ENCODE data around the gene WBP11. TPM values are rescaled to one million over a fixed set of nuclear protein-coding genes. Genes with fewer than 3 reads are reported as not detected.

Gene WBP11
- total and polyA plus RNA-seq, 2 of the 13 experiments (the other 11 are each of a cell fraction or from before 2014, with no cell fraction given): 7.6 to 31.0 TPM

GRCh38 chr12:14769969-14770495 is 33.2 kb downstream of the WBP11 start:
- Histone ChIP-seq H3K4me1 (ENCODE audit: insufficient read depth, low read length) (peaks cover 29% of the 10 kb centered on the region), H3K36me3 (replicated peaks in 1 of 2; ENCODE audit: control insufficient read depth in 1 of 2, insufficient read depth in 2 of 2, low read length in 2 of 2) (no peaks in the 10 kb centered on the region), H3K4me3 (replicated peaks in 1 of 3; ENCODE audit: insufficient read depth in 1 of 3, low read depth in 2 of 3, low read length in 3 of 3) (peak overlapping the region; percentile 70 to 92 (median 79)), H3K9ac (ENCODE audit: insufficient read depth, low read depth, low read length) (peak overlapping the region; percentile 86), H2AFZ (ENCODE audit: low read length) (no peak overlapping the region), H3K27me3 (ENCODE audit: control insufficient read depth in 1 of 2, insufficient read depth in 2 of 2, low read length in 2 of 2) (no peaks in the 10 kb centered on the region; a peak in 1 of 5 replicates), H4K20me1 (ENCODE audit: insufficient read depth, low read length) (peaks cover 3% of the 10 kb centered on the region; the same call in 1 of the 2 replicates), H3K9me3 (ENCODE audit: low read length) (no peaks in the 10 kb centered on the region), H3K79me2 (ENCODE audit: insufficient read depth, low read length) (peaks cover 30% of the 10 kb centered on the region), H3K27ac (ENCODE audit: extremely low read length, insufficient read depth, low read length) (peak overlapping the region; percentile 95), H3K4me2 (ENCODE audit: low read depth, low read length) (peak overlapping the region; percentile 83)
- intact Hi-C loops (cut with micrococcal nuclease; ENCODE audit: unreplicated experiment): loop anchor here (2.0 to 10.0 kb wide), 2 partner anchors 73 to 1115 kb away; partner anchors contain the start of genes ART4 and STRAP
- ATAC-seq (peak; percentile 75), DNase-seq (ENCODE audit: low spot score) (peak; percentile 83), FAIRE-seq (peak; percentile 39)
- BruUV-seq (replicated peaks): no TSS peak
- 0% methylated on average over 12 of the region's 38 CpGs for WGBS (ENCODE audit: low lambda C conversion rate)
- ChIA-PET CTCF (ENCODE audit: low intra/inter-chr PET ratio, low total read pairs) (interaction anchor here (1.0 to 2.4 kb wide), 2 partner anchors 14 to 226 kb away, joined by 3 to 7 read pairs; no protein-coding TSS in a partner anchor), POLR2A (interaction anchor here (0.9 to 3.1 kb wide), 11 partner anchors 11 to 1141 kb away, joined by 3 to 71 read pairs (median 6); partner anchors contain the start of genes ART4, C12orf60, DERA and WBP11)
- in situ Hi-C loops (cut with HindIII; ENCODE audit: extremely low pct_ligation_motif_present, low pct_unique_long_range_greater_than_20kb): no loop called here
- TF ChIP-seq SRY (CRISPR knock-in tag; IDR thresholded peaks at IDR 0.05): 0 out of 2 replicates have a peak, but pooled peaks have one; percentile 15
- 0 out of 2 replicates have a peak, but pooled peaks have one; percentile 61 for TF ChIP-seq SSRP1 (CRISPR knock-in tag; IDR thresholded peaks at IDR 0.05)
- no peak for TF ChIP-seq LCORL (IDR thresholded peaks at IDR 0.05)
- TF ChIP-seq LCORL (CRISPR knock-in tag; IDR thresholded peaks at IDR 0.05): 0 out of 2 replicates have a peak, but pooled peaks have one; percentile 17
- peak; percentile 84; the same call in 1 of the 2 replicates for TF ChIP-seq ZNF556 (CRISPR knock-in tag; IDR thresholded peaks at IDR 0.05; ENCODE audit: borderline replicate concordance)
- no peak for TF ChIP-seq ZNF513 (CRISPR knock-in tag; conservative IDR thresholded peaks at IDR 0.05)
- no peak for TF ChIP-seq SNAI1 (CRISPR knock-in tag; IDR thresholded peaks at IDR 0.05; ENCODE audit: borderline replicate concordance)
- TF ChIP-seq PHF8 (CRISPR knock-in tag; IDR thresholded peaks at IDR 0.05): peak; percentile 10
- TF ChIP-seq ZNF34 (CRISPR knock-in tag; IDR thresholded peaks at IDR 0.05; ENCODE audit: borderline replicate concordance): no peak
- TF ChIP-seq ZNF138 (CRISPR knock-in tag; IDR thresholded peaks at IDR 0.05; ENCODE audit: low read depth): no peak; the same call in 1 of the 2 replicates
- no peak for TF ChIP-seq NBN (conservative IDR thresholded peaks at IDR 0.05)
- TF ChIP-seq HMG20B (CRISPR knock-in tag; conservative IDR thresholded peaks at IDR 0.05): no peak
- no peak for TF ChIP-seq ZNF205 (CRISPR knock-in tag; IDR thresholded peaks at IDR 0.05)
- no peak for TF ChIP-seq EED (CRISPR knock-in tag; IDR thresholded peaks at IDR 0.05)
- peak; percentile 54; the same call in 1 of the 2 replicates for TF ChIP-seq MED1 (CRISPR knock-in tag; IDR thresholded peaks at IDR 0.05)
- TF ChIP-seq TAF1 (CRISPR knock-in tag; IDR thresholded peaks at IDR 0.05): peak; percentile 57; the same call in 1 of the 2 replicates
- TF ChIP-seq ZEB1 (IDR thresholded peaks at IDR 0.05; ENCODE audit: insufficient replicate concordance, low read depth): no peak
- TF ChIP-seq CAMTA2 (CRISPR knock-in tag; IDR thresholded peaks at IDR 0.05; ENCODE audit: borderline replicate concordance): no peak; the same call in 1 of the 2 replicates
- TF ChIP-seq PLSCR1 (CRISPR knock-in tag; IDR thresholded peaks at IDR 0.05; ENCODE audit: borderline replicate concordance): no peak
- no peak; the same call in 1 of the 2 replicates for TF ChIP-seq GFI1 (CRISPR knock-in tag; IDR thresholded peaks at IDR 0.05; ENCODE audit: borderline replicate concordance)
- no peak for TF ChIP-seq ZNF431 (CRISPR knock-in tag; IDR thresholded peaks at IDR 0.05; ENCODE audit: borderline replicate concordance, low read depth)
- TF ChIP-seq ZMYM2 (CRISPR knock-in tag; IDR thresholded peaks at IDR 0.05): no peak
- no peak for TF ChIP-seq ZBTB26 (CRISPR knock-in tag; IDR thresholded peaks at IDR 0.05; ENCODE audit: borderline replicate concordance)
- peak; percentile 70 for TF ChIP-seq DMAP1 (CRISPR knock-in tag; IDR thresholded peaks at IDR 0.05)
